Naive B cell (primary cell): Measurements from ENCODE around the gene WHRN. TPM values are rescaled to one million over a fixed set of nuclear protein-coding genes. Genes with fewer than 3 reads are reported as not detected.
A peak's percentile ranks its signal among the peaks of the same experiment; 100 is the strongest.

Experiments
- ATAC-seq, 2 donors: fragments of 150-1000 bp; cut with Tn5 transposase; 2 replicates each; pipeline ENCODE4 v1.10.0; 2021; ENCODE audit warnings: low read depth in 2 of 2, mild to moderate bottlenecking in 2 of 2, moderate library complexity in 2 of 2
- DNase-seq: peaks from one replicate; pipeline ENCODE4 v3.0.0; 2022
- H3K27ac Mint-ChIP-seq, 6 donors: one replicate each; pipeline ENCODE4 v1.8.0; 2020 to 2022; ENCODE audit warnings: mild to moderate bottlenecking in 6 of 6, mixed read lengths in 6 of 6, moderate library complexity in 5 of 6, inconsistent platforms in 2 of 6
- H3K27me3 Mint-ChIP-seq, 3 donors: one replicate each; pipeline ENCODE4 v1.8.0; 2021 to 2022; ENCODE audit warnings: mixed read lengths in 3 of 3, mild to moderate bottlenecking in 1 of 3
- H3K36me3 Mint-ChIP-seq, 2 donors: one replicate each; pipeline ENCODE4 v1.8.0; 2020 to 2022; ENCODE audit warnings: mixed read lengths in 2 of 2, inconsistent platforms in 1 of 2, mild to moderate bottlenecking in 1 of 2
- H3K4me1 Mint-ChIP-seq, 3 donors: one replicate each; pipeline ENCODE4 v1.8.0; 2020 to 2022; ENCODE audit warnings: mixed read lengths in 3 of 3, inconsistent platforms in 1 of 3, mild to moderate bottlenecking in 1 of 3, moderate library complexity in 1 of 3
- H3K4me3 Mint-ChIP-seq, 8 donors: one replicate each; pipeline ENCODE4 v1.8.0; 2020 to 2022; ENCODE audit warnings: mild to moderate bottlenecking in 8 of 8, mixed read lengths in 8 of 8, moderate library complexity in 8 of 8, inconsistent platforms in 2 of 8
- H3K9me3 Mint-ChIP-seq, 7 donors: one replicate each; pipeline ENCODE4 v1.8.0; 2020 to 2022; ENCODE audit warnings: mixed read lengths in 7 of 7, mild to moderate bottlenecking in 5 of 7, inconsistent platforms in 2 of 7, moderate library complexity in 1 of 7
- polyA plus RNA-seq, 6 donors: library from polyadenylated mRNA; unstranded; fragments of 300-500 nt; fragmentation: Illumina TruSeq; gene quantifications; one replicate each; pipeline ENCODE4 v1.2.3, GENCODE V29; 2021; ENCODE audit warnings: low read depth in 6 of 6

The WHRN gene
- polyA plus RNA-seq, 6 donors from 2014 or later = 0.27 to 2.0 (median 0.95) TPM

GRCh38 chr9:114483499-114483898 lies 21.8 kb downstream of the WHRN start:
- no peak for ATAC-seq
- no peak for DNase-seq
- Mint-ChIP-seq H3K27ac (peak overlapping the region in 1 of 6 donors; percentile 51), H3K9me3 (no peaks in the 10 kb centered on the region), H3K36me3 (no peaks in the 10 kb centered on the region), H3K4me3 (no peak overlapping the region), H3K27me3 (peaks cover 0 to 15% (median 7%) of the 10 kb centered on the region in 3 donors), H3K4me1 (peaks cover 9 to 22% (median 21%) of the 10 kb centered on the region in 3 donors)

- H3K27ac Mint-ChIP-seq = no peak overlapping the region
- no peaks in the 10 kb centered on the region for H3K36me3 Mint-ChIP-seq
- H3K9me3 Mint-ChIP-seq = no peaks in the 10 kb centered on the region
- peaks cover 5 to 13% (median 12%) of the 10 kb centered on the region in 3 donors for H3K4me1 Mint-ChIP-seq
- H3K27me3 Mint-ChIP-seq = peaks cover 0 to 18% (median 7%) of the 10 kb centered on the region in 3 donors
- ATAC-seq (no peak), DNase-seq (no peak)
- H3K4me3 Mint-ChIP-seq = no peak overlapping the region
Measured at GRCh38 chr9:114482593-114482992, 22.7 kb downstream of the WHRN start.

GRCh38 chr9:114481789-114482188 lies 23.5 kb downstream of the WHRN start:
- no peaks in the 10 kb centered on the region for H3K9me3 Mint-ChIP-seq
- peaks cover 0 to under 1% of the 10 kb centered on the region in 2 donors for H3K36me3 Mint-ChIP-seq
- peaks cover 0 to 11% (median 7%) of the 10 kb centered on the region in 3 donors for H3K4me1 Mint-ChIP-seq
- H3K4me3 Mint-ChIP-seq = no peak overlapping the region
- DNase-seq = no peak
- no peak overlapping the region for H3K27ac Mint-ChIP-seq
- peaks cover 0 to 20% (median 7%) of the 10 kb centered on the region in 3 donors for H3K27me3 Mint-ChIP-seq
- no peak for ATAC-seq

GRCh38 chr9:114480746-114481435 lies 24.4 kb downstream of the WHRN start:
- no peak for DNase-seq
- no peak for ATAC-seq
- Mint-ChIP-seq H3K27me3 (peaks cover 0 to 20% (median 7%) of the 10 kb centered on the region in 3 donors), H3K4me1 (peaks cover 5 to 20% (median 9%) of the 10 kb centered on the region in 3 donors), H3K36me3 (peaks cover 0 to 8% of the 10 kb centered on the region in 2 donors), H3K4me3 (no peak overlapping the region), H3K9me3 (no peaks in the 10 kb centered on the region), H3K27ac (peak overlapping the region in 3 of 6 donors; percentile 47 to 81 (median 76))

GRCh38 chr9:114478871-114479270 lies 26.4 kb downstream of the WHRN start:
- H3K4me3 Mint-ChIP-seq = no peak overlapping the region
- H3K27ac Mint-ChIP-seq = no peak overlapping the region
- peaks cover 17 to 37% (median 17%) of the 10 kb centered on the region in 3 donors for H3K4me1 Mint-ChIP-seq
- H3K36me3 Mint-ChIP-seq = peaks cover 0 to 8% of the 10 kb centered on the region in 2 donors
- DNase-seq = no peak
- no peaks in the 10 kb centered on the region for H3K9me3 Mint-ChIP-seq
- H3K27me3 Mint-ChIP-seq = peaks cover 0 to 20% (median 7%) of the 10 kb centered on the region in 3 donors
- ATAC-seq = no peak

GRCh38 chr9:114478459-114478858 lies 26.8 kb downstream of the WHRN start:
- peaks cover 0 to 8% of the 10 kb centered on the region in 2 donors for H3K36me3 Mint-ChIP-seq
- no peak for ATAC-seq

GRCh38 chr9:114477642-114478041 lies 27.6 kb downstream of the WHRN start:
- Mint-ChIP-seq H3K27ac (peak overlapping the region in 1 of 6 donors; percentile 33), H3K4me1 (peaks cover 17 to 36% (median 17%) of the 10 kb centered on the region in 3 donors), H3K9me3 (no peaks in the 10 kb centered on the region), H3K4me3 (peak overlapping the region in 1 of 8 donors; percentile 35), H3K27me3 (peaks cover 0 to 20% (median 7%) of the 10 kb centered on the region in 3 donors), H3K36me3 (peaks cover 0 to 10% of the 10 kb centered on the region in 2 donors)
- no peak for ATAC-seq
- no peak for DNase-seq

More at GRCh38 chr9:114478459-114478858, 26.8 kb downstream of the WHRN start:
- H3K27me3 Mint-ChIP-seq = peaks cover 0 to 20% (median 7%) of the 10 kb centered on the region in 3 donors
- peaks cover 17 to 37% (median 17%) of the 10 kb centered on the region in 3 donors for H3K4me1 Mint-ChIP-seq
- H3K4me3 Mint-ChIP-seq = no peak overlapping the region
- no peaks in the 10 kb centered on the region for H3K9me3 Mint-ChIP-seq
- no peak for DNase-seq
- no peak overlapping the region for H3K27ac Mint-ChIP-seq

GRCh38 chr9:114476891-114477469 lies 28.3 kb downstream of the WHRN start:
- Mint-ChIP-seq H3K9me3 (no peaks in the 10 kb centered on the region), H3K36me3 (peaks cover 0 to 16% of the 10 kb centered on the region in 2 donors), H3K4me3 (no peak overlapping the region), H3K27ac (peak overlapping the region in 1 of 6 donors; percentile 37), H3K4me1 (peaks cover 17 to 30% (median 17%) of the 10 kb centered on the region in 3 donors), H3K27me3 (peaks cover 0 to 17% (median 6%) of the 10 kb centered on the region in 3 donors)
- DNase-seq (no peak), ATAC-seq (no peak)

- Mint-ChIP-seq H3K4me3 (peak overlapping the region in 2 of 8 donors; percentile 65), H3K36me3 (peaks cover 0 to 18% of the 10 kb centered on the region in 2 donors), H3K27me3 (peaks cover 0 to 5% (median 0%) of the 10 kb centered on the region in 3 donors), H3K27ac (peak overlapping the region in 2 of 6 donors; percentile 62 to 83), H3K9me3 (no peaks in the 10 kb centered on the region), H3K4me1 (peaks cover 17 to 29% (median 17%) of the 10 kb centered on the region in 3 donors)
- ATAC-seq (no peak), DNase-seq (no peak)
Measured at GRCh38 chr9:114475412-114476135, 29.7 kb downstream of the WHRN start.

- peak overlapping the region in 2 of 6 donors; percentile 55 to 73 for H3K27ac Mint-ChIP-seq
- peaks cover 17 to 29% (median 17%) of the 10 kb centered on the region in 3 donors for H3K4me1 Mint-ChIP-seq
- peaks cover 0 to 5% (median 0%) of the 10 kb centered on the region in 3 donors for H3K27me3 Mint-ChIP-seq
- peaks cover 6 to 26% of the 10 kb centered on the region in 2 donors for H3K36me3 Mint-ChIP-seq
- peaks cover 0 to 5% (median 4%) of the 10 kb centered on the region in 7 donors for H3K9me3 Mint-ChIP-seq
- no peak overlapping the region for H3K4me3 Mint-ChIP-seq
- ATAC-seq (no peak), DNase-seq (no peak)
Measured at GRCh38 chr9:114474425-114474824, 30.8 kb downstream of the WHRN start.

- ATAC-seq = no peak
- Mint-ChIP-seq H3K27me3 (peaks cover 0 to 5% (median 0%) of the 10 kb centered on the region in 3 donors), H3K36me3 (peaks cover 6 to 26% of the 10 kb centered on the region in 2 donors), H3K4me1 (peaks cover 17 to 29% (median 22%) of the 10 kb centered on the region in 3 donors), H3K9me3 (peaks cover 0 to 5% (median 4%) of the 10 kb centered on the region in 7 donors), H3K4me3 (no peak overlapping the region), H3K27ac (peak overlapping the region in 2 of 6 donors; percentile 33 to 39)
- DNase-seq = no peak
Measured at GRCh38 chr9:114473447-114473801, 31.8 kb downstream of the WHRN start.

GRCh38 chr9:114472765-114473446 lies 32.4 kb downstream of the WHRN start:
- H3K4me3 Mint-ChIP-seq = no peak overlapping the region
- ATAC-seq = no peak
- H3K27ac Mint-ChIP-seq = no peak overlapping the region
- H3K27me3 Mint-ChIP-seq = peaks cover 0 to 5% (median 0%) of the 10 kb centered on the region in 3 donors
- H3K9me3 Mint-ChIP-seq = peaks cover 0 to 5% (median 4%) of the 10 kb centered on the region in 7 donors
- H3K36me3 Mint-ChIP-seq = peaks cover 6 to 26% of the 10 kb centered on the region in 2 donors
- no peak for DNase-seq
- peaks cover 17 to 29% (median 22%) of the 10 kb centered on the region in 3 donors for H3K4me1 Mint-ChIP-seq
